AG20443 (cell line): ENCODE measurements around the gene RBM45.
"Not testable (repeated sequence)": the region's sequence is repeated elsewhere in the genome, so short reads cannot be mapped to it uniquely, and the experiment has no call there.

Experiments
- DNase-seq: peaks from one replicate; pipeline ENCODE4 v3.0.0; 2012; ENCODE audit warnings: low spot score, mixed read lengths

RBM45 gene

GRCh38 chr2:178112202-178113152 lies at the start of gene RBM45:
RBM45 (plus strand) TSS chr2:178112437; CDS start chr2:178112547, 110 bp downstream.
- DNase-seq: peak; percentile 97

- no peak for DNase-seq
These were observed 45.9 kb upstream of the RBM45 start for GRCh38 chr2:178066324-178066723.

- peak; percentile 38 for DNase-seq
These were observed 45.2 kb upstream of the RBM45 start for GRCh38 chr2:178066890-178067669.

GRCh38 chr2:178068823-178069454 lies 43.3 kb upstream of the RBM45 start:
- DNase-seq: no peak

GRCh38 chr2:178069551-178069950 lies 42.7 kb upstream of the RBM45 start:
- no peak for DNase-seq

GRCh38 chr2:178070824-178071223 lies 41.4 kb upstream of the RBM45 start:
- DNase-seq: no peak

GRCh38 chr2:178072000-178072382 lies 40.2 kb upstream of the RBM45 start:
- no peak for DNase-seq

- peak; percentile 93 for DNase-seq
These were observed 39.6 kb upstream of the RBM45 start, which contains the start of gene PDE11A for GRCh38 chr2:178072383-178073301. PDE11A (minus strand) TSS chr2:178072777; CDS start chr2:178072437, 340 bp downstream.

GRCh38 chr2:178074123-178075005 lies 37.9 kb upstream of the RBM45 start:
- no peak for DNase-seq

GRCh38 chr2:178075006-178075326 lies 37.3 kb upstream of the RBM45 start:
- DNase-seq: no peak

GRCh38 chr2:178076130-178076529 lies 36.1 kb upstream of the RBM45 start:
- DNase-seq: no peak

- not testable (repeated sequence) for DNase-seq
These were observed 33.0 kb upstream of the RBM45 start for GRCh38 chr2:178079279-178079678.

- DNase-seq: no peak
These were observed 29.7 kb upstream of the RBM45 start for GRCh38 chr2:178082408-178083045.

GRCh38 chr2:178084273-178084672 lies 28.0 kb upstream of the RBM45 start:
- no peak for DNase-seq

GRCh38 chr2:178088774-178089270 lies 23.4 kb upstream of the RBM45 start:
- no peak for DNase-seq

- DNase-seq: no peak
These were observed 18.8 kb upstream of the RBM45 start for GRCh38 chr2:178093471-178093870.

- DNase-seq: peak; percentile 8
These were observed 10.7 kb upstream of the RBM45 start for GRCh38 chr2:178101321-178102079.

- DNase-seq: no peak
These were observed 6.7 kb upstream of the RBM45 start for GRCh38 chr2:178105566-178105965.

GRCh38 chr2:178106053-178106452 lies 6.2 kb upstream of the RBM45 start:
- DNase-seq: no peak
